DMS114 treated with DMSO at 0.1 percent for 48 hours (cell line): ENCODE measurements around the gene VWA1.
"Not testable (repeated sequence)": the region's sequence is repeated elsewhere in the genome, so short reads cannot be mapped to it uniquely, and the experiment has no call there.

Experiments used
- DNase-seq: peaks from one replicate; lab custom pipeline; 2025; ENCODE audit not compliant: unreplicated experiment; lab: John Stamatoyannopoulos, UW

The VWA1 gene

DNA sequence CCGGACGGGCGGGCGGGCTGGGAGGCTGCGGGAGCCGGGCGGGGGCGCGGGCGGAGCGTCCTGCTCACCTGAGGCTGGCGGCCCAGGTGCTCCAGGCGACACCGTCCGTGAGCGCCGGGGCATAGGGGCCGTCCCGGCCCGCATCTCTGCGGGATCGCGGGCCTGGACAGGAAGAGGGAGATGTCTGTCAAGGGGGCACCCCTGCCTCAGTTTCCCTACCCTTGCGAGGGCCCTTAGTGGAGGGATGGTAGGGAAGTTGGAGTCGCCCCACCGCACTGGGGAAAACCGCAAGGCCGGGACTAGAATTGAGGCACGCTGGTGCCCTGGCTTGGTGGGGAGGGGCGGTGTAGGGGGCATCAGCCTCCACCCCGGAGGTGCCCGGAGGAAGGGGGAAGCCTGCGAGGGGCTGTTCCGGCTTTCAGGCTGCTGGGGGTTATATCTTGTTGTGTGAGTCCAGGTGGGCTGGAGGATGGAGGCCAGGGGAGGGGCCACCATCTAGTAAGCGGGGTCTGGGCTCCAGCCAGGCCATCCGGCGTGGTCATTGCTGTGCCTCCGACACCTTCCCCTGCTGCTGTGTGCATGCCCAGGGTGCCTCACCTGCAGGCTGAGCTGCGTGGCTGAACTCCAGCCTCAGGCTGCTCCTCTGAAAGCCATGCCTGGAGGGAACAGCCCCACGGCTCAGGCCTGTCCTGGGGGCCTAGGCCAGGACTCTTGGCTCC is 580 bp downstream of the VWA1 start:
- DNase-seq = no peak

DNA sequence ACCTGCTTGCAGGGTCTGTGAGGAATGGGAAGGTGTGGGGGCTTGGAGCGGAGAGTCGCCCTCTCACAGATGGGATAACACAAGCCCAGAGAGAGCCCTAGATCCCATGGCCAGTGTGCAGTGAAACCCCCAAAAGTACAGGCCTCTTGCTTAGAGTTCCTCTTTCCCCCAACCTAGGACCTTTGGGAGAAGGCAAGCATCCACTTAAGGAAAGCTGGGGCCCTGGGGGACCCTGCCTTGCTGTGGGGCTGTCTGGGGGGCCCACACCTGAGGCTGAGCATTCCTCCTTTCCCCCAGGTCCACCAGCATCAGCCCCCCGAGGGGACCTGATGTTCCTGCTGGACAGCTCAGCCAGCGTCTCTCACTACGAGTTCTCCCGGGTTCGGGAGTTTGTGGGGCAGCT is 1.1 kb downstream of the VWA1 start:
- no peak for DNase-seq

- no peak for DNase-seq
Observed at GRCh38 chr1:1437033-1437903, 1.8 kb downstream of the VWA1 start.

DNA sequence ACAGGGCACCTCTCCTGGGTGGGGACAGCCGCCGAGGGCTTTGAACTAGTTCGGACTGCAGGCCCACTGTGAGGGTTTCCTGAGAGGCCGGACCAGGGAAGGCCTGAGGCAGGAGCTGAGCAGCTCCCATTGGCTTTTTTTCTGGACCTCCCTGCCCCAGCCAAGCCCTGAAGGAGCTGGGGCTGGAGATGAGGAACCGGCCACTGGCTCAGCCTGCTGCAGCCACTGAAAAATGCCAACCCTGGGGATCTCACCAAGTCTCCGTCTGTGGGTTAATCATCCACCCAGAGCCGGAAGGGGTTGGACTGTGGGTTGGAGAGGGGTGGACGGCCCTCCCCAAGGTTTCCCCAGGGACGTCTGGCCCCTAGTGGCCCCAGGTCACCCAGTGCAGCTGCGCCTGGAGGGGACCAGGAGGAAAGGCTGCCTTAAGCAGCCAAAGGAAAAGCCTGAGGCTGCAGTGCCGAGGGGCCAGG is 2.5 kb downstream of the VWA1 start:
- DNase-seq = no peak

DNA sequence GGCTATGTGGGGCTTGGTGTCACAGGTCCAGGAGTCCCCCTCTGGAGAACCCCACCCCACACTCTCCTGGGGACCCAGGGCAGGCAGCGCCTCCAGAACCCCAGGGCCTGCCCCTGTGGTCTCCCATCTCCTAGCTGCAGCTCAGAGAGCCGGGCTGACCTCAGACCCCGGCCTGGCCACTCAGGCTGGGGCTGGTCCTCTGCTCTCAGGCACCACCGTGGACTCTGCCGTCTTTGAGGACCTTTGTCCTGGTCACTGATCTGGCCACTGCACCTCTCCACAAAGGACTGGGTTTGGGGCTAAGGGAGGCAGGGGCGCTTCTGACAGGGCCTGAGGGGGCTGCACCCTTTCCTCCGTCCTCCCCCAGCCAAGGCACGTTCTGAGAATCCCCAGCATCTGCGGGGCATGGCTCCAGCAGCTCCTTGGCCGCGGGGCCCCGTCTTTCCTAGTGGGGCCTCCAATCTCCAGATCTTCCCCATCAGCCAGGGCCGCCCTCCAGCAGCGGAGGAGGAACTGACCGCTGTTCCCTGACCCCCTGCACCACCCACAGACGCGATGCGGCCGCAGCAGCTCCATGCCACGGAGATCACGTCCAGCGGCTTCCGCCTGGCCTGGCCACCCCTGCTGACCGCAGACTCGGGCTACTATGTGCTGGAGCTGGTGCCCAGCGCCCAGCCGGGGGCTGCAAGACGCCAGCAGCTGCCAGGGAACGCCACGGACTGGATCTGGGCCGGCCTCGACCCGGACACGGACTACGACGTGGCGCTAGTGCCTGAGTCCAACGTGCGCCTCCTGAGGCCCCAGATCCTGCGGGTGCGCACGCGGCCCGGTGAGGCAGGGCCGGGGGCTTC is 3.3 kb downstream of the VWA1 start:
- no peak for DNase-seq

DNA sequence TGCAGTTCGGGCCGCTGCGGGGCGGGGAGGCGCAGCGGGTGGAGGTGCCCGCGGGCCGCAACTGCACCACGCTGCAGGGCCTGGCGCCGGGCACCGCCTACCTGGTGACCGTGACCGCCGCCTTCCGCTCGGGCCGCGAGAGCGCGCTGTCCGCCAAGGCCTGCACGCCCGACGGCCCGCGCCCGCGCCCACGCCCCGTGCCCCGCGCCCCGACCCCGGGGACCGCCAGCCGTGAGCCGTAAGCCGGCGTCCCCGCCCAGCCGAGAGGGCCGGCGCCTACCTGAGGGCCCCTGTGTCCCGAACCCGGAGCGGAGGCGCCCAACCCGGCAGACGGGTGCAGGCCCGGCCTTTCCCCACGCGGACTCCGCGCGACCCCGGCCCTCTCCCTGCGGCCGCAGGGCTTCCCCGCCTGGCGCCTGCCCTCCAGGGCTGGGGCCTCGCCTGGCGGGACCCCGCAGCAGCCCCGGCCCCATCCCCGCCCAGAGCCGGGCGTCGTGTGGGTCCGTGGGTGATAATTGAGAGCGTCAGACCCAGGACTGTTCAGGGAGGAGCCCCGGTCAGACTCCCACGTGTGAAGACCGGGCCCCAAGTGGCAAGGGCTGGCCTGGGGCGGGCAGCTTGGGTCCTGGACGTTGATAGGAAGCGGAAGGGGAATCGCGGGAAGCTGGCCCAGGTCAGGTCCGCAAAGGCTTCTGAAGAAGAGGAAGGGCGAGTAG is 4.2 kb downstream of the VWA1 start:
- no peak for DNase-seq

GRCh38 chr1:1440262-1441001 is 4.9 kb downstream of the VWA1 start:
- no peak for DNase-seq

GRCh38 chr1:1441002-1441888 is 5.8 kb downstream of the VWA1 start:
- DNase-seq = no peak

DNA sequence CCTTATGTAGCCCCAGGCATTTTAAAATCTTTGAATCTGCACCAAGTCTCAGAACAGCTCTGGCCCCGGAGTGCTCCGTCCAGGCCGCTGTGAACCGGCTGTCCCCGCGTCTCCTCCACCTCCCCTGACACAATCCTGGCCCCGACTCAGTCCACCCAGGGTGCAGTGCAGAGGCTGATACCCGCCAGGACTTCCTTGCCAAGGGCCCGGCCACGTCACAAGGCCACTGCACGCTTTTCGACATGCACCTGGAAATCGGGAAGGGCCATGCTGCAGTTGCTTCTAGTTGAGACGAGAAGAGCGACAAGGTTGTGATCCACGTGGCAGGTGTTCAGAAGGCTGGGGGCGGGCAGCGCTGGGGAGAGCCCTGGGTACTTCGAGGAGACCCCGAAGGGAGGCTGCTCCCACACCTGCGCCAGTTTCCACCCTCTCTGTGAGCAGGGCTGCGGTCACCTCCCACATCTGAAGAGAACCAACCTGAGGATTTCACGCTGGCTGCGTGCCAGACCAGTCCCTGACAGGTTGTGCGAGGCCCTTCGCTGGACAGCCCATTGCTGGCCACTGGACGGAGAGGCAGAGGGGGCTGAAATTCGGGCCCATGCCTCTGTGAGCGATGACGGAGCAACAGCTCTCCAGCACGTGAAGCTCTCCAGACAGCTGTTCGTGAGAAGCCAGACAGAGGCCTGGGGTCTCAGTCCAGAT is 6.7 kb downstream of the VWA1 start:
- no peak for DNase-seq

DNA sequence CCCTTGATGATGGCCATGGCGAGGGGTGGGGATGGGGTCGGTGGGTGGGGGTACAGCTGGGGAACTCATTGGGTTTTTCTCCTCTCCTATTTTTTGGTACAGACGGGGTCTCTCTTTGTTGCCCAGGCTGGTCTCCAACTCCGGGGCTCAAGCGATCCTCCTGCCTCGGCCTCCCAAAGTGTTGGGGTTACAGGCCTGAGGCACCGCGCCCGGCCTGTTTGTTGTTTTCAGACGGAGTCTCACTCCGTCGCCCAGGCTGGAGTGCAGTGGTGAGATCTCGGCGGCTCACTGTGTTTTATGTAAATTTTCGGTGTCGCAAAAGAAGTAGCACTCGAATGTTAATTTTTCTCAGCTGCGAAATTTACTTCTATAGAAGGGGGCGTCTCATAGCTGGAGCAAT is 11.1 kb downstream of the VWA1 start:
- not testable (repeated sequence) for DNase-seq

DNA sequence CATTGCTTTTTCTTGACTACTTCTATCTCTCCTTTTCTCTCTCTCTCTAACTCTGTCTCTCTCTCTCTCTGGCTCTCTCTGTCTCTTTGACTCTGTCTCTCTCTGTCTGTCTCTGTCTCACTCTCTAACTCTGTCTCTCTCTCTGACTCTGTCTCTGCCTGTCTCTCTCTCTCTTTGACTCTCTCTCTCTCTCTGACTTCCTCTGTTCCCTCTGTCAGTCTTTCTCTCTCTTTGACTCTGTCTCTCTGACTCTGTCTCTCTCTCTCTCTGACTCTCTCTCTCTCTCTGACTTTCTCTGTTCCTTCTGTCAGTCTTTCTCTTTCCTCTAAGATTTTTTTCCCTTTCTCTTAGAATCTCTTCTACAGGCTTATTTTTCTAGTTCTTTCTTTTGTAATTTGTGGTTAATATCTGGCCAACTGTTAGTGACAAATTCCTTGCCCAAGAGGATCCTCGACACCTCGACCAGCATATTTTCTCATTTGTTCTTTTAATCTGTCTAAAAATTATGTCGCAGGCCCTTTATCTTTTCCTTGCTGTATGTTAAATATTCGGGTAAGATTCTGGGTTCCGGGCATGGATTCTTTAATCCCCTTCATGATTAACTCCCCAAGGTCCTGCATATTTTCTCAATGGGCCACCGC is 13.7 kb downstream of the VWA1 start, which contains the start of gene ATAD3C:
ATAD3C (plus strand) TSS at position 591 of the 641 bp plus-strand sequence. CDS start 995 bp downstream, outside the sequence.
- no peak for DNase-seq

GRCh38 chr1:1450616-1451015 is 15.1 kb downstream of the VWA1 start:
- not testable (repeated sequence) for DNase-seq

- no peak for DNase-seq
Observed at GRCh38 chr1:1451696-1452364, 16.3 kb downstream of the VWA1 start.

DNA sequence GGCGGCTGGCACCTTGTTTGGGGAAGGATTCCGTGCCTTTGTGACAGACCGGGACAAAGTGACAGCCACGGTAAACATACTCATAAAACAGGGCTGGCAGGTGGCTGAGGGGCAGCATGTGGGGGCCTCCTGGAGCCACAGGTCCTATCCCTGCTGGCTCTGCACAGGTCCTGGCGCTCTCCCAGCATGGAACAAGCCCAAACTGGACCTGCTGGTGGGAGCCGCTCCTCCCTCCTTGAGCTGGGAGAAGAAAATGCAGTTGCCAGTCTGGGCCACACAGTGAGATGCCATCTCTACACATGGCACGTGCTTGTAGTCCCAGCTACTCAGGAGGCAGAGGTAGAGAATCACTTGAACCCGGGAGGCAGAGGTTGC is 16.9 kb downstream of the VWA1 start:
- DNase-seq = not testable (repeated sequence)

DNA sequence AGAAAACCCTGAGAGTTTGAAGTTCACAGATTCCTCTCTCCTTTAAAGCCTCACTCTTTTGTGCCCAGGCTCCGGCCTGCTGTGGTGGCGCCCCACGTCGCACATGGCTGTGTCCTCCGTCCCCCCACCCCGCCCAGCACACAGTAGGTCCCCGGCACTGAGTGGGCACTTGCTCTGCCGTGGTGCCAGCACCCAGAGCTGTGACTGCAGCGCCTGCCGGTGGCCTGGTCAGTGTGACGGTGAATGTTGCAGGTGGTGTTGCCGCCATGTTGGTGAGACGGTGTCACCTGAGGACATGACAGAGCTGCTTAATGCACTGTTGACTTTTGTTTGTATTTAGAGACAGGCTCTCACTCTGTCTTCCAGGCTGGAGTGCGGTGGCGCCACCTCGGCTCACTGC is 17.4 kb downstream of the VWA1 start:
- DNase-seq = no peak

DNA sequence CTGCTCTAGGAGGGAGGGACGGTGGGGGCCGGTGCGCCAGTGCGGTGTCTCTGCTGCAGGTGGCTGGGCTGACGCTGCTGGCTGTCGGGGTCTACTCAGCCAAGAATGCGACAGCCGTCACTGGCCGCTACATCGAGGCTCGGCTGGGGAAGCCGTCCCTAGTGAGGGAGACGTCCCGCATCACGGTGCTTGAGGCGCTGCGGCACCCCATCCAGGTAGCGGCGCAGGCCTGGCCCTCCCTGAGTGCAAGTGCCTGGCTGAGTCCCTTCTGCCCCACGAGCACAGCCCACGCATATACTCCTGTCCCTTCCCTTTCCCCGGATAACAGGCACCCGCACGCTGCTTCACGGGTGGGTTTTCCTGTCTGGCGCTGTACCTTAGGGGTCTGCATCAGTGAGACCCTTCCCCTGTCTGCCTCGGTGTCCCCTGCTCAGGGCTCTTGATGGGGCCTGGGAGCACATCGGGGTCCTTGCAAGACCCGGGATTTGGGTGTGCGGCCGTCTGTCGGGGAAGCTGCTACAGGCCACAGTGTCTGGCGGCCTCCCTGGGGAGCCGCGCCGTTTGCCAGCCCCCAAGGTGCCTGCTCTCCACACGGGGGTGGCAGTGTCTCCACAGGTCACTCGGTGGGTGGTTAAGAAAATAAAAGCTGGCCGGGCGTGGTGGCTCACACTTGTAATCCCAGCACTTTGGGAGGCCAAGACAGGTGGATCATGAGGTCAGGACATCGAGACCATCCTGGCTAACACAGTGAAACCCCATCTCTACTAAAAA is 19.0 kb downstream of the VWA1 start:
- not testable (repeated sequence) for DNase-seq
